Right lobe of liver (tissue), 6 donors: Measurements from ENCODE around the gene NRXN3. TPM values are rescaled to one million over a fixed set of nuclear protein-coding genes. Genes with fewer than 3 reads are reported as not detected.

Experiments used
- ATAC-seq, 4 donors: fragments of 200-7000 bp; cut with Tn5 transposase; one replicate each; pipeline ENCODE4 v1.9.1; 2020; ENCODE audit warnings: mild to moderate bottlenecking in 4 of 4, moderate library complexity in 4 of 4
- DNase-seq, 3 donors: peaks; one replicate each; pipeline ENCODE4 v3.0.0-alpha.2; 2020
- H3K27ac ChIP-seq, 3 donors: fragments of 200-600 bp; one replicate each; pipeline ENCODE4 v1.8.0; 2022
- H3K27me3 ChIP-seq, 2 donors: fragments of 200-600 bp; one replicate each; pipeline ENCODE4 v1.8.0; 2022
- H3K36me3 ChIP-seq, 4 donors: fragments of 200-600 bp; sonication (generic) in 1 of 4; one replicate each; pipeline versions ENCODE4 v1.5.1 to v1.8.0; 2017 to 2022; ENCODE audit warnings: control low read depth in 1 of 4
- H3K4me1 ChIP-seq, 4 donors: fragments of 200-600 bp; sonication (generic) in 1 of 4; one replicate each; pipeline versions ENCODE4 v1.5.1 to v1.8.0; 2017 to 2022; ENCODE audit warnings: control low read depth in 1 of 4
- H3K4me3 ChIP-seq, 3 donors: fragments of 200-600 bp; one replicate each; pipeline ENCODE4 v1.8.0; 2022
- H3K9me3 ChIP-seq, 4 donors: fragments of 200-600 bp; sonication (generic) in 1 of 4; one replicate each; pipeline versions ENCODE4 v1.5.1 to v1.8.0; 2017 to 2022; ENCODE audit warnings: control low read depth in 1 of 4
- CTCF ChIP-seq, 4 donors: fragments of 200-600 bp in 3 of 4; fragments of 450-650 bp in 1 of 4; IDR thresholded peaks; one replicate each; pipeline versions ENCODE4 v1.5.1 to v1.8.0; 2016 to 2022; ENCODE audit warnings: antibody characterized with exemption in 4 of 4, mild to moderate bottlenecking in 2 of 4
- POLR2A ChIP-seq: fragments of 450-650 bp; IDR thresholded peaks from one replicate; pipeline ENCODE4 v1.6.1; 2017; ENCODE audit warnings: antibody characterized with exemption, mild to moderate bottlenecking
- WGBS: methylation state at CpG from one replicate; pipeline ENCODE4 v1.1.6; 2018; ENCODE audit warnings: low coverage, low lambda C conversion rate; ENCODE audit not compliant: insufficient coverage; ENCODE audit errors: missing lambda C conversion rate; 5-methylcytosine and 5-hydroxymethylcytosine counted together
- intact Hi-C, 2 donors: fragments of 100-400 bp; cut with DNase I; formaldehyde crosslinking; loops; one replicate each; pipeline versions ENCODE4 v1.11.2 to v1.14.1; 2022
- total RNA-seq, 6 experiments: library from RNA; depleted of rRNA in 2 of 6; stranded (reverse); fragments of >200 nt in 2 of 6; fragmentation: NEBNext Ultra II Directional in 3 of 6; extraction: Animal tissue kit (Norgen Biotek cat#: 25700) in 3 of 6; gene quantifications; one replicate each; pipeline versions ENCODE4 v1.1.0 to v1.2.4, GENCODE V29; 2016 to 2023
- donor health status: DM: no; HTN: yes; CAD: no.
- donor health status: DM: no; HTN: no; CAD: no.
- donor health status: DM: no; HTN: no; CAD: no.
- donor health status: DM: no; HTN: yes; CAD: no.
- donor health status: DM: no; HTN: yes; CAD: no.

Gene NRXN3
- total RNA-seq, 6 experiments from 2014 or later: 0.06 to 0.51 (median 0.23) TPM; not detected in 1

- no peak for TF ChIP-seq POLR2A
- TF ChIP-seq CTCF (IDR thresholded peaks at IDR 0.05): no peak
- Histone ChIP-seq H3K4me3 (no peak overlapping the region), H3K27ac (no peak overlapping the region), H3K4me1 (no peaks in the 10 kb centered on the region), H3K27me3 (no peaks in the 10 kb centered on the region), H3K9me3 (no peaks in the 10 kb centered on the region), H3K36me3 (no peaks in the 10 kb centered on the region)
- no peak for ATAC-seq
- no peak for DNase-seq
- 49% methylated on average over 2 of the region's 2 CpGs for WGBS
- intact Hi-C loops: no loop called here
Observed at GRCh38 chr14:78335531-78335930, 165.4 kb downstream of the NRXN3 start.

GRCh38 chr14:78340250-78340649 lies 170.1 kb downstream of the NRXN3 start:
- Histone ChIP-seq H3K4me1 (no peaks in the 10 kb centered on the region), H3K36me3 (no peaks in the 10 kb centered on the region), H3K4me3 (no peak overlapping the region), H3K9me3 (no peaks in the 10 kb centered on the region), H3K27me3 (no peaks in the 10 kb centered on the region), H3K27ac (no peak overlapping the region)
- DNase-seq: no peak
- intact Hi-C loops: no loop called here
- ATAC-seq: no peak
- 23% methylated on average over 2 of the region's 3 CpGs for WGBS
- TF ChIP-seq CTCF (IDR thresholded peaks at IDR 0.05) (no peak), POLR2A (no peak)

DNA sequence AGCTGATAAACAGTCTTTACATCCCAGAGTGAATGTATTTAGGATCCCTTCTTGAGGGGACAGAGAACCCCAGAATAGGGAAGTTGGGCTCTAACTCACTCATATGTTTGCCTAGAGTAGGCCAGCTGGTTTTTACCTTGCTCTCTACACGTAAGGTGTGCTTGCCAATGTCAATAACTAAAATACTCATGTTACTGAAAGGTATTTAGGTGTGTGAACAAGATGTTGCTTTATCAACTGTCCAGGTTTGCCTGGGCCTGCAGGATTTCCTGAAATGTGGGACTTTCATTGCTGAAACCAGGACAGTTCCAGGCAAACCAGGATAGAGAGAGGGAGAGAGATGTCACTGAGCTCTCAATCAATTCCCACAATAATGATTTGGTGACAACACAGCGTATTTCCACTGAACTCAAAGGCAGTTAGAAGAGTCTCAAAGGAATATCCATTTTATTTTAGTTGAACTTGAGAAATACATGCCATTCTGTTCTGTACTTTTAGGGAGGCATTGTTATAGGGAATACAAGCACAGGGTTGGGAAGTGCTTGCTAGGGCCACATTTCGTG lies 171.7 kb downstream of the NRXN3 start:
- no peak overlapping the region for H3K27ac ChIP-seq
- H3K27me3 ChIP-seq: no peaks in the 10 kb centered on the region
- no peak for DNase-seq
- no peak overlapping the region for H3K4me3 ChIP-seq
- no peaks in the 10 kb centered on the region for H3K9me3 ChIP-seq
- no peaks in the 10 kb centered on the region for H3K36me3 ChIP-seq
- H3K4me1 ChIP-seq: no peaks in the 10 kb centered on the region
- intact Hi-C loops: no loop called here
- TF ChIP-seq CTCF (IDR thresholded peaks at IDR 0.05): no peak
- no peak for TF ChIP-seq POLR2A
- WGBS: 59% methylated on average over 3 of the region's 3 CpGs
- ATAC-seq: no peak

GRCh38 chr14:78342879-78343278 lies 172.7 kb downstream of the NRXN3 start:
- TF ChIP-seq POLR2A: no peak
- no peak for TF ChIP-seq CTCF (IDR thresholded peaks at IDR 0.05)
- ATAC-seq: no peak
- H3K27ac ChIP-seq: no peak overlapping the region
- intact Hi-C loops: no loop called here
- H3K4me1 ChIP-seq: no peaks in the 10 kb centered on the region
- H3K4me3 ChIP-seq: no peak overlapping the region
- no peaks in the 10 kb centered on the region for H3K36me3 ChIP-seq
- no peak for DNase-seq
- no peaks in the 10 kb centered on the region for H3K9me3 ChIP-seq
- 57% methylated on average over 1 of the region's 1 CpG for WGBS
- H3K27me3 ChIP-seq: no peaks in the 10 kb centered on the region

GRCh38 chr14:78344290-78344689 lies 174.1 kb downstream of the NRXN3 start:
- no peak for DNase-seq
- ATAC-seq: no peak
- H3K27me3 ChIP-seq: no peaks in the 10 kb centered on the region
- no peak overlapping the region for H3K4me3 ChIP-seq
- H3K4me1 ChIP-seq: no peaks in the 10 kb centered on the region
- intact Hi-C loops: no loop called here
- H3K9me3 ChIP-seq: no peaks in the 10 kb centered on the region
- H3K27ac ChIP-seq: no peak overlapping the region
- TF ChIP-seq POLR2A: no peak
- TF ChIP-seq CTCF (IDR thresholded peaks at IDR 0.05): no peak
- H3K36me3 ChIP-seq: no peaks in the 10 kb centered on the region
- 43% methylated on average over 4 of the region's 4 CpGs for WGBS
